NCI-H2196 (cell line): Measurements from ENCODE around the gene TUBB2A.
A peak's percentile ranks its signal among the peaks of the same experiment; 100 is the strongest.

Source experiments
- DNase-seq: peaks from one replicate; lab custom pipeline; 2025; ENCODE audit not compliant: unreplicated experiment; lab: John Stamatoyannopoulos, UW

TUBB2A gene

GRCh38 chr6:3124667-3125066 lies 32.7 kb downstream of the TUBB2A start:
- no peak for DNase-seq

GRCh38 chr6:3122823-3123182 lies 34.5 kb downstream of the TUBB2A start:
- DNase-seq: no peak

- DNase-seq: no peak
Measured at GRCh38 chr6:3120765-3121089, 36.6 kb downstream of the TUBB2A start.

- no peak for DNase-seq
Measured at GRCh38 chr6:3119040-3119723, 38.2 kb downstream of the TUBB2A start.

- DNase-seq: peak; percentile 96
Measured at GRCh38 chr6:3118353-3119039, 38.8 kb downstream of the TUBB2A start, which contains the start of gene BPHL. TSS of gene BPHL (plus strand) at chr6:3118711. CDS start at chr6:3118741, 30 bp downstream.

GRCh38 chr6:3117912-3118352 lies 39.4 kb downstream of the TUBB2A start:
- DNase-seq: no peak

GRCh38 chr6:3114377-3114776 lies 43.0 kb downstream of the TUBB2A start:
- no peak for DNase-seq

- DNase-seq: no peak
Measured at GRCh38 chr6:3109761-3110160, 47.6 kb downstream of the TUBB2A start.

GRCh38 chr6:3108746-3109414 lies 48.5 kb downstream of the TUBB2A start:
- no peak for DNase-seq
